ENCODE measurements around the gene FXYD7.
A peak's percentile ranks its signal among the peaks of the same experiment; 100 is the strongest.
"Not testable (repeated sequence)": the region's sequence is repeated elsewhere in the genome, so short reads cannot be mapped to it uniquely, and the experiment has no call there.

Gene FXYD7

DNA sequence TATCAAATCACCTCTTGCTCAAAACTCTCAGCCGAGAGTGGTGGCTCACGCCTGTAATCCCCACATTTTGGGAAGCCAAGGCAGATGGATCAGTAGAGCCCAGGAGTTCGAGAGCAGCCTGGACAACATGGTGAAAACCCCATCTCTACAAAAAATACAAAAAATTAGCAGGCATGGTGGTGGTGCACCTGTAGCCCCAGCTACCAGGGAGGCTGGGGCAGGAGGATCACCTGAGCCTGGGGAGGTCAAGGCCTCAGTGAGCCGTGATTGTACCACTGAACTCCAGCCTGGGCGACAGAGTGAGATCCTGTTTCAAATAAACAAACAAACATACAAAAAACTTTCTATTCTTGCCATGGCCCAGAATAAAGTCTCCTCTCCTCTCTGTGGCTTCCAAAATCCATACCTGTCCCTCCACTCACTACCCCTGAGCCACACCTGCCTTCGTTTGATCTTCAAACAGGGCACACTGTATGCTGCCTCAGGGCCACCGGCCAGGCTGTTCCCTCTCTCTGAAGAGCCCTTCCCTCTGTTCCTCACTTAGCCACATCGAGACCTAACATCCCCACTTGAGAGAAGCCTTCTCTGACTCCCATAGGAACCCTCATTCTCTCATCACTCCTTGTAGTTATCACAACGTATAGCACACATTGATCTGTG, 14.5 kb upstream of the FXYD7 start:
- no peak overlapping the region for H3K27ac Mint-ChIP-seq
- H3K4me3 Mint-ChIP-seq, result no peak overlapping the region
- H3K27me3 Mint-ChIP-seq (ENCODE audit: low read depth), result no peaks in the 10 kb centered on the region
- H3K36me3 Mint-ChIP-seq (ENCODE audit: low read depth), result no peaks in the 10 kb centered on the region
- DNase-seq (ENCODE audit: low spot score), result no peak
- H3K4me1 Mint-ChIP-seq (ENCODE audit: low read depth), result peaks cover 10% of the 10 kb centered on the region
- H3K9me3 Mint-ChIP-seq, result no peaks in the 10 kb centered on the region

GRCh38 chr19:35129724-35130274, 13.3 kb upstream of the FXYD7 start:
- H3K4me3 Mint-ChIP-seq; H3K36me3 Mint-ChIP-seq (ENCODE audit: low read depth); H3K27me3 Mint-ChIP-seq (ENCODE audit: low read depth); H3K4me1 Mint-ChIP-seq (ENCODE audit: low read depth); H3K27ac Mint-ChIP-seq; H3K9me3 Mint-ChIP-seq; DNase-seq (ENCODE audit: low spot score): not testable (repeated sequence)

DNA sequence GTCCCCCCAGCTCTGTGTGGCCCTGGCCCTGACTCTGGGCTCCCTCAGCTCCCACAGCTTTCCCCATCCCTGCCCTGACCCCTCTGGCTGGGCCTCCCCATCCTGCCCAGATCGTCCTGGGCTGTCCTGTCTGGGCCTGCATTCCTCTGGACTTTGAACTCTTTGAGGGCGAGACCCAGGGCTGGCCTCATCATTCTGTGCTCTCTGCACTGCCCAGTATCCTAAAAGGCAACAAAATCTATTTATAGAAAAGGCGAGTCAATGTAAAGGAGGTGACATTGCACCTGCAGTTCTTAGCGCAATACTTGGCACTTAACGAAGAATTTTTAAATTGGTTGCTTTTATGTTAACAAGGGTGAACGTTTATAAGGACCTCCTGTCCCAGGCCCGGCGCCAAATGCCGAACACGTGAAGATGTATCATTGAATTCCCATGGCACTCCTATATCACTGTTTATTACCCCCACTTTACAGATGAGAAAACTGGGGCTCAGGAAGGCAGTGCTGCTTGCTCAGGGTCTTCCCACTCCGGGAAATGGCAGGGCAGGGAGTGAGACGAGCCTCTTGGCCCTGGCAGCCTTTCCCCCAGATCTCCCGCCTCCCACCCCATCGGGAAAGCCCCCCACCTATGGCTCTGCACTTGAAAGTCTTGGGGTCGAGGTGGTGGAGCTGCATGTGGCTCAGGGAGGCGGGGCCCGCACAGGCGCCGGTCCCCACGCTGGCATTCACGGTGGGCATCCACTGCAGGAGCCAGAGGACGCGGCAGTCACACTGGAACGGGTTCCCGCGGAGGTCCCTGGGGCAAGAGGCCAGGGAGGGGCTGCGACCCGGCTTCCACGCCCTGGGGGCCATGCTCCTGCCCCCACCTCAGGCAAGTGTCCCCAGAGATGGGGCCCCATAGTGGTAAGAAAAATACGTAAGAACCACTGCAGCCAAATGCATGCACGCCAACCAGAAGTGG, 12.0 kb upstream of the FXYD7 start:
- no peaks in the 10 kb centered on the region for H3K9me3 Mint-ChIP-seq
- H3K27ac Mint-ChIP-seq, result no peak overlapping the region
- peaks cover 4% of the 10 kb centered on the region for H3K4me1 Mint-ChIP-seq (ENCODE audit: low read depth)
- no peak for DNase-seq (ENCODE audit: low spot score)
- no peaks in the 10 kb centered on the region for H3K36me3 Mint-ChIP-seq (ENCODE audit: low read depth)
- no peak overlapping the region for H3K4me3 Mint-ChIP-seq
- no peaks in the 10 kb centered on the region for H3K27me3 Mint-ChIP-seq (ENCODE audit: low read depth)

- no peaks in the 10 kb centered on the region for H3K36me3 Mint-ChIP-seq (ENCODE audit: low read depth)
- H3K9me3 Mint-ChIP-seq, result no peaks in the 10 kb centered on the region
- H3K27ac Mint-ChIP-seq, result no peak overlapping the region
- H3K27me3 Mint-ChIP-seq (ENCODE audit: low read depth), result no peaks in the 10 kb centered on the region
- H3K4me3 Mint-ChIP-seq, result no peak overlapping the region
- H3K4me1 Mint-ChIP-seq (ENCODE audit: low read depth), result peaks cover 4% of the 10 kb centered on the region
- DNase-seq (ENCODE audit: low spot score), result no peak
Observed at GRCh38 chr19:35132254-35132653, 10.8 kb upstream of the FXYD7 start.

- H3K4me3 Mint-ChIP-seq, result no peak overlapping the region
- H3K4me1 Mint-ChIP-seq (ENCODE audit: low read depth), result peaks cover 4% of the 10 kb centered on the region
- no peak overlapping the region for H3K27ac Mint-ChIP-seq
- DNase-seq (ENCODE audit: low spot score), result no peak
- H3K36me3 Mint-ChIP-seq (ENCODE audit: low read depth), result no peaks in the 10 kb centered on the region
- no peaks in the 10 kb centered on the region for H3K9me3 Mint-ChIP-seq
- H3K27me3 Mint-ChIP-seq (ENCODE audit: low read depth), result no peaks in the 10 kb centered on the region
Observed at GRCh38 chr19:35133826-35134225, 9.2 kb upstream of the FXYD7 start.

GRCh38 chr19:35134601-35135242, 8.3 kb upstream of the FXYD7 start, which contains the start of gene LGI4:
Gene LGI4, minus strand, starts transcription at chr19:35135059. Its CDS starts 379 bp downstream, at chr19:35134680.
- Mint-ChIP-seq H3K9me3 (no peaks in the 10 kb centered on the region), H3K27ac (no peak within 1 kb of the TSS), H3K36me3 (ENCODE audit: low read depth) (no peaks in the 10 kb centered on the region)

GRCh38 chr19:35135389-35135909, 7.6 kb upstream of the FXYD7 start:
- no peaks in the 10 kb centered on the region for H3K36me3 Mint-ChIP-seq (ENCODE audit: low read depth)
- peak; percentile 54 for DNase-seq (ENCODE audit: low spot score)
- H3K4me1 Mint-ChIP-seq (ENCODE audit: low read depth), result peaks cover 4% of the 10 kb centered on the region
- no peak overlapping the region for H3K27ac Mint-ChIP-seq
- no peak overlapping the region for H3K4me3 Mint-ChIP-seq
- no peaks in the 10 kb centered on the region for H3K27me3 Mint-ChIP-seq (ENCODE audit: low read depth)
- H3K9me3 Mint-ChIP-seq, result no peaks in the 10 kb centered on the region

More at GRCh38 chr19:35134601-35135242, 8.3 kb upstream of the FXYD7 start, which contains the start of gene LGI4:
- H3K4me3 Mint-ChIP-seq, result no peak within 1 kb of the TSS
- no peaks in the 10 kb centered on the region for H3K27me3 Mint-ChIP-seq (ENCODE audit: low read depth)
- no peak for DNase-seq (ENCODE audit: low spot score)
- peaks cover 4% of the 10 kb centered on the region for H3K4me1 Mint-ChIP-seq (ENCODE audit: low read depth)

DNA sequence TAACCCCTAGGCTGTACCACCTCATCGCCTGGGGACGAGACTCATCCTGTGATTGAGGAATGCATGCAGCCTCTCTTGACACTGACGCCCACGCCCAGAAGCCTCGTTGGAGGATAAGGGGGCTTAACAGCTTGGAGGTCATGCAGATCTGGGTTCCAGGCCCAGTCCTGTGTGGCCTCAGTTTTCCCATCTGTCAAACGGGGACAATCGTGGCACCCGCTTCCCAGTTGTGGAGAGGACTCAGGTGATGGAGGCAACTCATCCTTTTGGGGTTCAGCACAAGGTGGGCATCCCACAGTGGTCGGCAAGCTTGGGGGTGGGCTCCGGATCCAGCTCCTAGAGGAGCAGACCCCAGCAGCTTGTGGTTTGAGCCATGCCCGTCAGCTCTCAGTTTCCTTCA, 6.8 kb upstream of the FXYD7 start:
- Mint-ChIP-seq H3K9me3 (no peaks in the 10 kb centered on the region), H3K27ac (no peak overlapping the region), H3K36me3 (ENCODE audit: low read depth) (no peaks in the 10 kb centered on the region), H3K4me3 (no peak overlapping the region), H3K27me3 (ENCODE audit: low read depth) (peaks cover 4% of the 10 kb centered on the region), H3K4me1 (ENCODE audit: low read depth) (peaks cover 9% of the 10 kb centered on the region)
- no peak for DNase-seq (ENCODE audit: low spot score)

- H3K27ac Mint-ChIP-seq, result no peak overlapping the region
- no peak for DNase-seq (ENCODE audit: low spot score)
- H3K27me3 Mint-ChIP-seq (ENCODE audit: low read depth), result peaks cover 11% of the 10 kb centered on the region
Observed at GRCh38 chr19:35136977-35137702, 5.9 kb upstream of the FXYD7 start.

GRCh38 chr19:35138305-35138892, 4.7 kb upstream of the FXYD7 start, which contains the start of gene FXYD1:
Gene FXYD1, plus strand, starts transcription at chr19:35138824. Its CDS starts 1,256 bp downstream, at chr19:35140080.
- Mint-ChIP-seq H3K27ac (no peak within 1 kb of the TSS), H3K4me3 (no peak within 1 kb of the TSS), H3K4me1 (ENCODE audit: low read depth) (peaks cover 18% of the 10 kb centered on the region), H3K9me3 (no peaks in the 10 kb centered on the region), H3K27me3 (ENCODE audit: low read depth) (peaks cover 14% of the 10 kb centered on the region), H3K36me3 (ENCODE audit: low read depth) (no peaks in the 10 kb centered on the region)
- no peak for DNase-seq (ENCODE audit: low spot score)

More at GRCh38 chr19:35136977-35137702, 5.9 kb upstream of the FXYD7 start:
- Mint-ChIP-seq H3K36me3 (ENCODE audit: low read depth) (no peaks in the 10 kb centered on the region), H3K4me3 (no peak overlapping the region), H3K4me1 (ENCODE audit: low read depth) (peaks cover 15% of the 10 kb centered on the region), H3K9me3 (no peaks in the 10 kb centered on the region)

- Mint-ChIP-seq H3K27ac (no peak overlapping the region), H3K27me3 (ENCODE audit: low read depth) (peaks cover 30% of the 10 kb centered on the region), H3K4me3 (peak overlapping the region; percentile 46), H3K9me3 (no peaks in the 10 kb centered on the region), H3K36me3 (ENCODE audit: low read depth) (no peaks in the 10 kb centered on the region), H3K4me1 (ENCODE audit: low read depth) (peaks cover 22% of the 10 kb centered on the region)
- no peak for DNase-seq (ENCODE audit: low spot score)
Observed at GRCh38 chr19:35140207-35140961, 2.7 kb upstream of the FXYD7 start.
